Fibroblast of pulmonary artery (primary cell): Measurements from ENCODE around the gene POLR3F.
"Not testable (repeated sequence)": the region's sequence is repeated elsewhere in the genome, so short reads cannot be mapped to it uniquely, and the experiment has no call there.

ENCODE experiments used
- DNase-seq: peaks from one replicate; pipeline ENCODE4 v3.0.0-alpha.2; 2010; ENCODE audit warnings: low read depth
- H3K4me3 ChIP-seq: replicated peaks from 2 replicates; pipeline ENCODE4 v1.5.1; 2011; ENCODE audit warnings: low read depth, mild to moderate bottlenecking, control low read depth, low read length, moderate library complexity
- CTCF ChIP-seq: IDR thresholded peaks from 2 replicates; pipeline ENCODE4 v1.5.1; 2011; ENCODE audit warnings: mild to moderate bottlenecking, control low read depth, low read length, inconsistent platforms; ENCODE audit errors: missing control alignments

POLR3F gene

GRCh38 chr20:18515973-18516372 lies 48.8 kb downstream of the POLR3F start:
- DNase-seq = no peak
- H3K4me3 ChIP-seq = no peak overlapping the region
- TF ChIP-seq CTCF = no peak

- not testable (repeated sequence) for H3K4me3 ChIP-seq, DNase-seq
Observed at GRCh38 chr20:18522066-18522465, 54.9 kb downstream of the POLR3F start.

DNA sequence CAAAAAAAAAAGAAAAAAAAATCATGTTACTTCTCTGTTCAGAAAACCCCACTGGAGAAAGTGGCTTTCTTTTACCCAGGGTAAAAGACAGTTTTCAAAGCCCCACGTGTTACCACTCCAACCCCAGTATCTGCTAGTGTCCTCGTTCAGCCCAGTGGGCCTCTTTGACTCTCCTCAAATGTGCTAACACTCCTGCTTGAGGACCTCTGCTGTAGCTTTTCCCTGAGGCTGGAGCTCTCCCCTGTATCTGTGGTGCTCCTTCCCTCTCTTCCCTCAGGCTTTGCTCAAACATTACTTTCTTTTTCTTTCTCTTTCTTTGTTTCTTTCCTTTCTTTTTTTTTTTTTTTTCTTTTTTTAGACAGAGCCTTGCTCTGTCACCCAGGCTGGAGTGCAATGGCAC lies 55.9 kb downstream of the POLR3F start:
- no peak for DNase-seq
- TF ChIP-seq CTCF = no peak
- H3K4me3 ChIP-seq = no peak overlapping the region

DNA sequence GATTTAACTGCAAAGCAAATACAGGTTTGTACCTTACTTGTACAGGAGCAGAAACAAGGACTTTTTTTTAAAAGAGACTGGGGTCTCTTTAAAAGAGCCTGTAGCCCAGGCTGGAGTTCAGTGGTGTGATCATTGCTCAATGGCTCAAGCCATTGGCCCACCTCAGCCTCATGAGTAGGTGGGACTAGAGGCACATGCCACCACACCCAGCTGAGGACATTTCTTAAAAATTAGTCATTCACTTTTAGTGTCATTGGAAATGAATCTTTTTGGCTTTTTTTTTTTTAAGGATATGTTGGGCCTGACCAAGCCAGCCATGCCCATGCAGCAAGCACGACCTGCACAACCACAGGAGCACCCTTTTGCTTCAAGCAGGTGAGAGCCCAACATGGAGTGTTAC lies 57.5 kb downstream of the POLR3F start:
- no peak overlapping the region for H3K4me3 ChIP-seq
- peak; percentile 40 for DNase-seq
- no peak for TF ChIP-seq CTCF

DNA sequence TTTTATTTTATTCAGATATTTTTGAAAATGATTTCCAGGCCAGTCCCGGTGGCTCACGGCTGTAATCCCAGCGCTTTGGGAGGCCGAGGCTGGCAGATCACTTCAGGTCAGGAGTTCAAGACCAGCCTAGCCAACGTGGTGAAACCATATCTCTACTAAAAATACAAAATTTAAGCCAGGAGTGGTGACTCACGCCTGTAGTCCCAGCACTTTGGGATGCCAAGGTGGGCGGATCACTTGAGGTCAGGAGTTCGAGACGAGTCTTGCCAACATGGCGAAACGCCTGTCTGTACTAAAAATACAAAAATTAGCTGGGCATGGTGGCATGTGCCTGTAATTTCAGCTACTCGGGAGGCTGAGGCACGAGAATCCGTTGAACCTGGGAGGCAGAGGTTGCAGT lies 59.6 kb downstream of the POLR3F start:
- DNase-seq, H3K4me3 ChIP-seq: not testable (repeated sequence)

- no peak for TF ChIP-seq CTCF
- no peak for DNase-seq
Observed at GRCh38 chr20:18527339-18527738, 60.1 kb downstream of the POLR3F start.

DNA sequence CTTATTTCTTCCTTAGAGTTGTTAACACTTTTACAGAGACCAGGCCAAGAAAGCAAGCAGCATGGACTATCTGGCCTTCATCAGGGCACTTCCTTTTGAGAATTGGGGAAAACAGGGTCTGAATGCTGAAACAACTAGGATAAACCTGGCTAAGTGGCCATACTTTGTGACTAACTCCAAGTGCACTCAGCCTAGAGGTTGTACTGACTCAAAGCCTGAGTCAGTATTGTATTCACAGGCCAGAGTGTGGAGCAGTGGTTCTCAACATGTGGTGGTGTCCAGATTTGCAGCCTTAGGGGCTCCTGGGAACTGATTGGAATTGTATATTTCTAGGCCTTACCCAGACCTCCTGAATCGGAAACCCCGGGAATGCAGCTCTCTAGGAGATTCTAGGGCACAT lies 60.6 kb downstream of the POLR3F start:
- TF ChIP-seq CTCF = no peak
- DNase-seq = no peak
- no peak overlapping the region for H3K4me3 ChIP-seq

More at GRCh38 chr20:18527339-18527738, 60.1 kb downstream of the POLR3F start:
- H3K4me3 ChIP-seq = no peak overlapping the region

- no peak for TF ChIP-seq CTCF
- H3K4me3 ChIP-seq = no peak overlapping the region
- DNase-seq = no peak
Observed at GRCh38 chr20:18529041-18529440, 61.9 kb downstream of the POLR3F start.
